Measurements from ENCODE around the gene FLOT1.

DNA sequence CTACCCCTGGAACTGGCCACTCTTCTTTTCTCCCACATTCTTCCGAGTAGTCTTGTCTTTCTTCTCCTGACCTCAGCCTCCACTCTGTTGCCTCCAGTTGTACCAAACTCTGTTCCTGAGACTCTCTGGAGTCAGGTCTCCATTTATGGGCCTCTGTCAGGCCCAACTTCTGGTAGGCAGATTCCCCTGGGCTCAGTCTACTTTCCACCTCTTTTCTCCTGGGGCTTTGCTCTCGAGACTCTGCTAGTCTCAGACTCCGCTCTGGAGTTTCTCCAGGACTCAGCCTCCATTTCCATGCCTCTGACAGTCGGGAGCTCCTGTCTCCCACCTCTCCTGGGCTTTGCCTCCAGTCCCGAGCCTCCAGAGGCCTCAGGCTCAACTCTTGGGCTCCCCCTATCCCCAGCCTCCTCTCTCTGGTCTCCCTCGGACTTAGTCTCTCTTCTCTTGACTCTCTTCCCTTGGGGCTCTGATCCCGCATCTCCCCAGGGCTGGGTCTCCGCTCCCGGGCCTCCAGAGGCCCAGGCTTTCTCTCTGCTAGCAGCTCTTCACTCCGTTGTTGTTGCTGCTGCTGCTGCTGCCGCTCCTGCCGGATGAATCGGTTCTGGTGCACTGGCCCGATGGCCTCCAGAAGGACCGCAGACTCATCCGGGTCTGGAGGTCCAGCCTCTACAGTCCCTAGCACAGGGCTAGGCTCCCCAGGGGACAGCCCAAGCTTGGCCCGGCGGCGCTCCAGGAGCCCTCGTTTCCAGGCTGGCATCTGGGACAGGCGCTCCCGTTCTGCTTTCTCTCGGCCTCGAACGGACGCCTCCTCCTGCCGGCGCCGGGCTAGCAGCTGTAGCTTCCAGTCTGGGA, 57.1 kb downstream of the FLOT1 start:
- TF ChIP-seq, protein P1, sequence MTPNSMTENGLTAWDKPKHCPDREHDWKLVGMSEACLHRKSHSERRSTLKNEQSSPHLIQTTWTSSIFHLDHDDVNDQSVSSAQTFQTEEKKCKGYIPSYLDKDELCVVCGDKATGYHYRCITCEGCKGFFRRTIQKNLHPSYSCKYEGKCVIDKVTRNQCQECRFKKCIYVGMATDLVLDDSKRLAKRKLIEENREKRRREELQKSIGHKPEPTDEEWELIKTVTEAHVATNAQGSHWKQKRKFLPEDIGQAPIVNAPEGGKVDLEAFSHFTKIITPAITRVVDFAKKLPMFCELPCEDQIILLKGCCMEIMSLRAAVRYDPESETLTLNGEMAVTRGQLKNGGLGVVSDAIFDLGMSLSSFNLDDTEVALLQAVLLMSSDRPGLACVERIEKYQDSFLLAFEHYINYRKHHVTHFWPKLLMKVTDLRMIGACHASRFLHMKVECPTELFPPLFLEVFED (CRISPR knock-in tag; conservative IDR thresholded peaks at IDR 0.05), result no peak
- TF ChIP-seq, protein P2, sequence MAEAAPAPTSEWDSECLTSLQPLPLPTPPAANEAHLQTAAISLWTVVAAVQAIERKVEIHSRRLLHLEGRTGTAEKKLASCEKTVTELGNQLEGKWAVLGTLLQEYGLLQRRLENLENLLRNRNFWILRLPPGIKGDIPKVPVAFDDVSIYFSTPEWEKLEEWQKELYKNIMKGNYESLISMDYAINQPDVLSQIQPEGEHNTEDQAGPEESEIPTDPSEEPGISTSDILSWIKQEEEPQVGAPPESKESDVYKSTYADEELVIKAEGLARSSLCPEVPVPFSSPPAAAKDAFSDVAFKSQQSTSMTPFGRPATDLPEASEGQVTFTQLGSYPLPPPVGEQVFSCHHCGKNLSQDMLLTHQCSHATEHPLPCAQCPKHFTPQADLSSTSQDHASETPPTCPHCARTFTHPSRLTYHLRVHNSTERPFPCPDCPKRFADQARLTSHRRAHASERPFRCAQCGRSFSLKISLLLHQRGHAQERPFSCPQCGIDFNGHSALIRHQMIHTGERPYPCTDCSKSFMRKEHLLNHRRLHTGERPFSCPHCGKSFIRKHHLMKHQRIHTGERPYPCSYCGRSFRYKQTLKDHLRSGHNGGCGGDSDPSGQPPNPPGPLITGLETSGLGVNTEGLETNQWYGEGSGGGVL (CRISPR knock-in tag; IDR thresholded peaks at IDR 0.05), result no peak
- TF ChIP-seq, protein P3, sequence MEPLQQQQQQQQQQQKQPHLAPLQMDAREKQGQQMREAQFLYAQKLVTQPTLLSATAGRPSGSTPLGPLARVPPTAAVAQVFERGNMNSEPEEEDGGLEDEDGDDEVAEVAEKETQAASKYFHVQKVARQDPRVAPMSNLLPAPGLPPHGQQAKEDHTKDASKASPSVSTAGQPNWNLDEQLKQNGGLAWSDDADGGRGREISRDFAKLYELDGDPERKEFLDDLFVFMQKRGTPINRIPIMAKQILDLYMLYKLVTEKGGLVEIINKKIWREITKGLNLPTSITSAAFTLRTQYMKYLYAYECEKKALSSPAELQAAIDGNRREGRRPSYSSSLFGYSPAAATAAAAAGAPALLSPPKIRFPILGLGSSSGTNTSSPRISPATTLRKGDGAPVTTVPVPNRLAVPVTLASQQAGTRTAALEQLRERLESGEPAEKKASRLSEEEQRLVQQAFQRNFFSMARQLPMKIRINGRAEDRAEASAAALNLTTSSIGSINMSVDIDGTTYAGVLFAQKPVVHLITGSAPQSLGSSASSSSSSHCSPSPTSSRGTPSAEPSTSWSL (CRISPR knock-in tag; IDR thresholded peaks at IDR 0.05; ENCODE audit: borderline replicate concordance), result peak; percentile 69; the same call in 1 of the 2 replicates
- TF ChIP-seq FOS (IDR thresholded peaks at IDR 0.05; ENCODE audit: extremely low read depth, insufficient read length) (no peak), FIP1L1 (IDR thresholded peaks at IDR 0.05; ENCODE audit: low read depth, low read length, poor library complexity, severe bottlenecking) (no peak)
- TF ChIP-seq, protein P4, sequence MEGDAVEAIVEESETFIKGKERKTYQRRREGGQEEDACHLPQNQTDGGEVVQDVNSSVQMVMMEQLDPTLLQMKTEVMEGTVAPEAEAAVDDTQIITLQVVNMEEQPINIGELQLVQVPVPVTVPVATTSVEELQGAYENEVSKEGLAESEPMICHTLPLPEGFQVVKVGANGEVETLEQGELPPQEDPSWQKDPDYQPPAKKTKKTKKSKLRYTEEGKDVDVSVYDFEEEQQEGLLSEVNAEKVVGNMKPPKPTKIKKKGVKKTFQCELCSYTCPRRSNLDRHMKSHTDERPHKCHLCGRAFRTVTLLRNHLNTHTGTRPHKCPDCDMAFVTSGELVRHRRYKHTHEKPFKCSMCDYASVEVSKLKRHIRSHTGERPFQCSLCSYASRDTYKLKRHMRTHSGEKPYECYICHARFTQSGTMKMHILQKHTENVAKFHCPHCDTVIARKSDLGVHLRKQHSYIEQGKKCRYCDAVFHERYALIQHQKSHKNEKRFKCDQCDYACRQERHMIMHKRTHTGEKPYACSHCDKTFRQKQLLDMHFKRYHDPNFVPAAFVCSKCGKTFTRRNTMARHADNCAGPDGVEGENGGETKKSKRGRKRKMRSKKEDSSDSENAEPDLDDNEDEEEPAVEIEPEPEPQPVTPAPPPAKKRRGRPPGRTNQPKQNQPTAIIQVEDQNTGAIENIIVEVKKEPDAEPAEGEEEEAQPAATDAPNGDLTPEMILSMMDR (IDR thresholded peaks at IDR 0.05 in 2 of 3, conservative IDR thresholded peaks at IDR 0.05 in 1 of 3; ENCODE audit: insufficient read depth in 2 of 3, low read depth in 1 of 3, low read length in 3 of 3), result peak; percentile 41 to 78 (median 65); a peak in 5 of 6 replicates
